GM12878 (cell line): Measurements from ENCODE around the gene RTP3.

Experiments
- BHLHE40 ChIP-seq, 2 experiments: fragments of 450-650 bp in 1 of 2; IDR thresholded peaks; 2 replicates each; pipeline ENCODE4 v1.6.1; 2011 to 2017; ENCODE audit warnings: low read depth in 2 of 2, borderline replicate concordance in 1 of 2, improper control_type of control experiment in 1 of 2, low read length in 1 of 2, mild to moderate bottlenecking in 1 of 2
- CBFB ChIP-seq: IDR thresholded peaks from 2 replicates; pipeline ENCODE4 v1.6.1; 2016; ENCODE audit warnings: antibody characterized with exemption, low read depth
- CHD2 ChIP-seq: IDR thresholded peaks from 2 replicates; pipeline ENCODE4 v1.6.1; 2011; ENCODE audit warnings: low read depth, low read length, improper control_type of control experiment, borderline replicate concordance
- CREM ChIP-seq: IDR thresholded peaks from 2 replicates; pipeline ENCODE4 v1.6.1; 2014; ENCODE audit warnings: antibody characterized with exemption, low read depth
- CTCF ChIP-seq, 3 experiments: IDR thresholded peaks in 2 of 3; conservative IDR thresholded peaks in 1 of 3; 2 replicates each; pipeline ENCODE4 v1.5.1; 2011; ENCODE audit warnings: low read depth in 3 of 3, low read length in 3 of 3, mild to moderate bottlenecking in 3 of 3, control low read depth in 2 of 3, moderate library complexity in 2 of 3, inconsistent platforms in 1 of 3, mixed read lengths in 1 of 3; ENCODE audit not compliant: control insufficient read depth in 2 of 3, insufficient read depth in 1 of 3; ENCODE audit errors: extremely low read depth in 1 of 3
- EP300 ChIP-seq, 2 experiments: fragments of 150-350 bp in 1 of 2; IDR thresholded peaks; 2 replicates each; pipeline ENCODE4 v1.6.1; 2011 to 2012; ENCODE audit warnings: low read depth in 2 of 2, low read length in 2 of 2, borderline replicate concordance in 1 of 2, improper control_type of control experiment in 1 of 2, inconsistent platforms in 1 of 2; ENCODE audit not compliant: control insufficient read depth in 1 of 2
- HCFC1 ChIP-seq: fragments of 150-350 bp; IDR thresholded peaks from 2 replicates; pipeline ENCODE4 v1.6.1; 2014; ENCODE audit warnings: low read length
- MAX ChIP-seq: IDR thresholded peaks from 2 replicates; pipeline ENCODE4 v1.6.1; 2012; ENCODE audit warnings: low read depth, low read length, improper control_type of control experiment
- NBN ChIP-seq: fragments of 450-650 bp; IDR thresholded peaks from 2 replicates; pipeline ENCODE4 v1.6.1; 2016
- POLR2AphosphoS5 ChIP-seq: IDR thresholded peaks from 2 replicates; pipeline ENCODE4 v1.6.1; 2011; ENCODE audit warnings: mild to moderate bottlenecking, low read length, inconsistent platforms
- REST ChIP-seq: IDR thresholded peaks from 2 replicates; pipeline ENCODE4 v1.6.1; 2012; ENCODE audit warnings: mild to moderate bottlenecking, low read depth, low read length
- ZNF207 ChIP-seq: fragments of 450-650 bp; IDR thresholded peaks from 2 replicates; pipeline ENCODE4 v1.6.1; 2014; ENCODE audit warnings: antibody characterized with exemption, mild to moderate bottlenecking, borderline replicate concordance

- TF ChIP-seq CHD2: no peak
- TF ChIP-seq BHLHE40 (IDR thresholded peaks at IDR 0.05; ENCODE audit: borderline replicate concordance in 1 of 2, low read depth in 2 of 2, low read length in 1 of 2): no peak
- no peak for TF ChIP-seq POLR2AphosphoS5
- TF ChIP-seq REST: no peak
- no peak for TF ChIP-seq MAX
- no peak for TF ChIP-seq ZNF207
- TF ChIP-seq EP300 (IDR thresholded peaks at IDR 0.05; ENCODE audit: borderline replicate concordance in 1 of 2, control insufficient read depth in 1 of 2, low read depth in 2 of 2, low read length in 2 of 2): no peak
- TF ChIP-seq HCFC1: no peak
- TF ChIP-seq CBFB: no peak
- no peak for TF ChIP-seq CTCF (IDR thresholded peaks at IDR 0.05 in 2 of 3, conservative IDR thresholded peaks at IDR 0.05 in 1 of 3; ENCODE audit: control insufficient read depth in 2 of 3, extremely low read depth in 1 of 3, insufficient read depth in 1 of 3, low read depth in 3 of 3, low read length in 3 of 3)
- no peak for TF ChIP-seq CREM
- no peak for TF ChIP-seq NBN
Observed at GRCh38 chr3:46542801-46543201, 45.0 kb downstream of the RTP3 start.
